ENCODE data around the gene ZNF117.
"Not testable (repeated sequence)": the region's sequence is repeated elsewhere in the genome, so short reads cannot be mapped to it uniquely, and the experiment has no call there.

The ZNF117 gene

GRCh38 chr7:64997164-64997908, 6.5 kb upstream of the ZNF117 start:
- no peak for DNase-seq

GRCh38 chr7:64996305-64996704, 5.5 kb upstream of the ZNF117 start:
- no peak for DNase-seq

GRCh38 chr7:64993901-64994300, 3.1 kb upstream of the ZNF117 start:
- DNase-seq, result no peak

- no peak for DNase-seq
These were observed 2.1 kb upstream of the ZNF117 start for GRCh38 chr7:64992971-64993370.

DNA sequence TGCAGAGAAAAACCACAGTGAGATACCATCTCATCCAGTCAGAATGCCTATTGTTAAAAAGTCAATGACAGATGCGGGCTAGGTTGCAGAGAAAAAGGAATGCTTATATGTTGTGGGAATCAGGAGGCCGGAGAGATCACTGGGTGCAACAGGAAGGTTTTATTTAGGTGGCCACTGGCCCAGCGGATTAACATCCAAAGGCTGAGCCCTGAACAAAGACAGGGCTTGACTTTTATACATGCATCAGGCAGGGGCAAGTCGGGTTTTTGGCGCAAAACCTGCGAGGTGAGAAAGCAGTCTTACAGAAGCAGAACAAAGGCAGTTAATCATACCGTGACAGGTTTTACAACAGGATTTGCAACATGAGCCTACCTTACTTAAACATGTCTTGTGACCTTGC, 620 bp downstream of the ZNF117 start:
- no peak for DNase-seq

DNA sequence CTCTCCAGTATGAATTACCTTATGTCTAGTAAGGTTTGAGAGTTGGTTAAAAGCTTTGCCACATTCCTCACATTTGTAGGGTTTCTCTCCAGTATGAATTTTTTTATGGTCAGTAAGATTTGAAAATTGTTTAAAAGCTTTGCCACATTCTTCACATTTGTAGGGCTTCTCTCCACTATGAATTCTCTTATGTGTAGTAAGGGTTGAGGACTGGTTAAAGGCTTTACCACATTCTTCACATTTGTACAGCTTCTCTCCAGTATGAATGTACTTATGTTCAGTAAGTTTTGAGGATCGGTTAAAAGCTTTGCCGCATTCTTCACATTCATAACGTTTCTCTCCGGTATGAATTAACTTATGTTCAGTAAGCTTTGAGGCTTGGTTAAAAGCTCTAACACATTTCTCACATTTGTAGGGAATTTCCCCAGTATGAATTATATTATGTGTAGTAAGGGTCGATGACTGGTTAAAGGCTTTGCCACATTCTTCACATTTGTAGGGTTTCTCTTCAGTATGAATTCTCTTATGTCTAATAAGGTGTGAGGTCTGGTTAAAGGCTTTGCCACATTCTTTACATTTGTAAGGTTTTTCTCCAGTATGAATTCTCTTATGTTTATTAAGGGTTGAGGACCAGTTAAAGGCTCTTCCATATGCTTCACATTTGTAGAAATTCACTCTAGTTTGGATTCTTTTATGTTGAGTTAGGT, 12.2 kb downstream of the ZNF117 start:
- DNase-seq, result no peak

- no peak for DNase-seq
These were observed 25.2 kb downstream of the ZNF117 start for GRCh38 chr7:64965594-64965993.

DNA sequence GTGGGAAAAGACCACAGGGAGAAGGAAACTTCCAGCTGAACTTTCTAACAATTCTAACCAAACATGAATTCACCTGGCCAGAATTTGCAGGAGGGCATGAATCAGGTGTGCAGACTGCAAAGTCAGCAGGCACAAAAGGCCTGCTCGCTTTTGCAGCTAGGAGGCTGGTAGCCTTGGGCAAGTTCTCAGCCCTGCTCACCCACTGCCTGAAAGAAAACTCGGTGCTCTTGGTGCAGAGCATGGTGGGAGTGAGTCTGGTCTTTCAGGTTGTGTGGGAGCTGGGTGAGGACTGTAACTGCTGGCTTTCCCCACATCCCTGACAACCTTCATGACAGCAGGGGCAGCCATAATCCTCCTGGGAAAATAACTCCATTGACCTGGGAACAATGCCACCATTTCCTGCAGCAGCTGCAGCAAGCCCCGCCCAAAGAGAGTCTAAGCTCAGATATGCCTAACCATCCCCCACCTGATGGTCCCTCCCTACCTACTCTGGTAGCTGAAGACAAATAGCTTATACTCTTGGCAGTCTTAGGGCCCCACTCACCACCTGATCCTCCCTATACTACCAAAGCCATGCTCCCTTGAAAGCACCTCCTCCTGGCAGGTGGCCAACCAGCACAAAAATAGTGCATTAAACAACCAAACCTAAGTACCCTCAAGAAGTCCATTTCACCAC, 31.6 kb downstream of the ZNF117 start:
- DNase-seq, result no peak

GRCh38 chr7:64951250-64951848, 39.5 kb downstream of the ZNF117 start:
- DNase-seq, result peak in 1 of 51 donors; percentile 26

DNA sequence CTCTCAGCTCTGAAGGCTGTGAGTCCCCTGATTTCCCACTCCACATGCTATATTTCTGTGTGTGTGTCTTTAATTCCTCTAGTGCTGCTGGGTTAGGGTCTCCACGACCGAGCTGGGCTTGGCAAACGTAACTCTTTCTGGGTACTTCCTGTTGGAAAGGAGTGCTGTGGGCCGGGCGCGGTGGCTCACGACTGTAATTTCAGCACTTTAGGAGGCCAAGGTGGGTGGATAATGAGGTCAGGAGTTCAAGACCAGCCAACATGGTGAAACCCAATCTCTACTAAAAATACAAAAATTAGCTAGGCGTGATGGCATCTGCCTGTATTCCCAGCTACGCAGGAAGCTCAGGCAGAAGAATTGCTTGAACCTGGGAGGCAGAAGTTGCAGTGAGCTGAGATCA, 40.2 kb downstream of the ZNF117 start:
- not testable (repeated sequence) for DNase-seq

DNA sequence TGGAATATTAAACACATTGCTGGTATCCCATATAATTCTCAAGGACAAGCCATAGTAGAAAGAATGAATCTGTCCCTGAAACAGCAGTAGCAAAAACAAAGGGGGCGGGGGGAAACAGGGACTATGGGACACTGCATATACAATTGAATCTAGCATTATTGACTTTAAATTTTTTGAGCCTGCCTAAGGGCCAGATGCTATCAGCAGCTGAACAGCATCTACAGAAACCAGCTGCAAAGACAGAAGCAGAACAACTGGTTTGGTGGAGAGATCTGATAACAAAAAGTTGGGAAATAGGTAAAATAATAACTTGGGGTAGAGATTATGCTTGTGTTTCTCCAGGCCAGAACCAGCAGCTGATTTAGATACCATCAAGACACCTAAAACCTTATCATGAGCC, 42.1 kb downstream of the ZNF117 start:
- DNase-seq, result not testable (repeated sequence)

- DNase-seq, result peak in 1 of 51 donors; percentile 20
These were observed 43.4 kb downstream of the ZNF117 start for GRCh38 chr7:64947252-64948000.

DNA sequence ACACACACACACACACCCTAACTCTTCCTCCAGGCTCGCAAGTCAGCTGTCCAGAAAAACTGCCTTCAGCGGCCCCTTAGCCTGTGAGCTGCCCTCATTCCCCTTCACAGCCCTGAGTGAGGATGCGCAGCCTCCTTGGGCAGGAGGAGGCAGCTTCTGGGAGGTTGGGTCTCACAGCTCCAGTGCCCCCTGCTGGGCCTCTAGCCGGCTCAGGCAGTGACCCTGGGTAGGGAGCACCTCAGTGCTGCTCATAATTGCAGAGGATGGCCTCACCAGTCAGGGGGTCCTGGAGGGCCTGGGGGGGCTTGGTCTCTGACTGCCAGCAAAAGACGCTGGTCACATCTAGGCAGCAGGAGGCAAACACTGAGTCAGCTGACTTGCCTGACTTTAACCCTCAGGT, 44.1 kb downstream of the ZNF117 start:
- peak in 4 of 51 donors; percentile 2 to 22 (median 7) for DNase-seq

DNA sequence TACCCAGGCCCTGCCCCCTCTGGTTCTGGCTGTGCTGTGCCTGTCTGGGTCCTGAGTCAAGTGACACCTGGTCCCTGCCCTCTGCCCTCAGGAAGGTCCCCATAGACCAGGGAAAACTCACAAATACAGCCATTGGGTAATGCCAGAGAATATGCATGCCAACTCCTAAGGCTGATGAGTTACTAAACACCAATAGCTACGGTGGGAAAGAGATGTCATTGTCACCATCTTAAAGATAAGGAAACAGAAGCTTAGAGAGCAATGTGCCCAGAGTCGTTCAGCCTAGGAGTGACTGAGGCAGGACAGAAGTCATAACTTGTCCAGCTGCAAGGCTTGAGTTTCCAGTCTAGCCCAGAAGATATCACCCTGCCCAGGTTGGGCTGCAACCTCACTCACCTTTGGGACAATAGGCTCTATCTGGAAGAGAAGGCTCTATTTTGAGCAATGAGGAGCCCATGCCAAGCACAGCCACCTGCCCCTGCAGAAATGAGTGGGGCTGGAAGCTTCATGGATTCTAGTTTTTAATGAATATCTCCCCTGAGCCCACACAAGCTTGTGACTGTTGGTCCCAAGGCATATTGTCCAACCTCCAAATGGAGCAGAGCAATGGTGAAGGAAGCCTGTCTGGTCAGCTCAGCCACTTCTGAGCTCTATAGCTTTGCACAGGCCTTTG, 45.2 kb downstream of the ZNF117 start:
- DNase-seq, result no peak

DNA sequence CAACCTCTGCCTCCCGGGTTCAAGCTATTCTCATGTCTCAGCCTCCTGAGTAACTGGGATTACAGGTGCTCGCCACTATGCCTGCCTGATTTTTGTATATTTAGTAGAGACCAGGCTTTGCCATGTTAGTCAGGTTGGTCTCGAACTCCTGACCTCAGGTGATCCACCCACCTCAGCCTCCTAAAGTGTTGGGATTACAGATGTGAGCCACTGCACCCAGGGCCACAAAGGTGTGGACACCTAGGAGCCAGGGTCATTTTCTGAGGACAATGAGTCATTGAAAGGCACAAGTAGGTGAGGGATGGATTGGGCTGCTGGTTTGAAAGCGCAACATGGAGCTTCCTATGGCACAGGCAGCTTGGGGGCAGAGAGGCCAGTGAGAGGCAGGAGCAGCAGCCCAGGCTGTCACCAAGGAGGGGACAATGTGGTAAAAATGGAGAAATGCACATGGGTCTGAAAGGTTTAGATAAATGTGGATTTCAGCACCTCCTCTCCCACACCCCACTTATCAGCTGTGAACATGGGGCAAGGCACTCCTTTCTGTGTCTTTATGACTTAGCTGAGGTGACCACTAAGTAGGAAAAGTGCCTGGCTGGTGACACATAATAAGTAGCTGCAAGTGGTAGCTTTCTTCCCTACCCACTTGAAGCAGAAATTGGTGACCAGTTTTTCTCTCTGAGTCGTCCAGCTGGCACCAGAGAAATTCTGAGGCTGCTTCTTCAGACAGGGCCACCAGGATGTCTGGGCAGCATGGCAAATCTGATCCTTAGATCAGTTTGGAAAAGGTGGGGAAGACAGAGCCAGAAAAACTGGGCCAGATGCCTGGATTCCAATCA, 46.0 kb downstream of the ZNF117 start:
- not testable (repeated sequence) for DNase-seq

- DNase-seq, result not testable (repeated sequence)
These were observed 50.8 kb downstream of the ZNF117 start for GRCh38 chr7:64940021-64940420.

- DNase-seq, result no peak
These were observed 52.3 kb downstream of the ZNF117 start for GRCh38 chr7:64938540-64938939.

DNA sequence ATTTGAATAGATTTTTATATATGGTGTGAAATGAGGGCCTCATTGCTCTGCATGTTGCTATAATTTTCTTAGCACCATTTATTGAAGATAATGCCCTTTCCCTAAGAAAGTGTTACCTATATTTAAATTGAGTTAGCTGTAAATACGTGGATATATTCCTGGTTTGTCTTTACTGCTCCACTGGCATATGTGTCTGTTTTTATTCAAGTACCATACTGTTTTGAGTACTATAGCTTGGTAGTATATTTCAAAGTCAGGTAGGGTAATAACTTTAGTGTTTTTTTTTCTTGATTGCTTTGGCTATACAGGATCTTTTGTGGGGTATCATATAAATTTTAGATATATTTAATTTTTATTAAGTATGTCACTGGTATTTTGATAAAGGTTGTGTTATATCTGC, 56.4 kb downstream of the ZNF117 start:
- DNase-seq, result no peak

DNA sequence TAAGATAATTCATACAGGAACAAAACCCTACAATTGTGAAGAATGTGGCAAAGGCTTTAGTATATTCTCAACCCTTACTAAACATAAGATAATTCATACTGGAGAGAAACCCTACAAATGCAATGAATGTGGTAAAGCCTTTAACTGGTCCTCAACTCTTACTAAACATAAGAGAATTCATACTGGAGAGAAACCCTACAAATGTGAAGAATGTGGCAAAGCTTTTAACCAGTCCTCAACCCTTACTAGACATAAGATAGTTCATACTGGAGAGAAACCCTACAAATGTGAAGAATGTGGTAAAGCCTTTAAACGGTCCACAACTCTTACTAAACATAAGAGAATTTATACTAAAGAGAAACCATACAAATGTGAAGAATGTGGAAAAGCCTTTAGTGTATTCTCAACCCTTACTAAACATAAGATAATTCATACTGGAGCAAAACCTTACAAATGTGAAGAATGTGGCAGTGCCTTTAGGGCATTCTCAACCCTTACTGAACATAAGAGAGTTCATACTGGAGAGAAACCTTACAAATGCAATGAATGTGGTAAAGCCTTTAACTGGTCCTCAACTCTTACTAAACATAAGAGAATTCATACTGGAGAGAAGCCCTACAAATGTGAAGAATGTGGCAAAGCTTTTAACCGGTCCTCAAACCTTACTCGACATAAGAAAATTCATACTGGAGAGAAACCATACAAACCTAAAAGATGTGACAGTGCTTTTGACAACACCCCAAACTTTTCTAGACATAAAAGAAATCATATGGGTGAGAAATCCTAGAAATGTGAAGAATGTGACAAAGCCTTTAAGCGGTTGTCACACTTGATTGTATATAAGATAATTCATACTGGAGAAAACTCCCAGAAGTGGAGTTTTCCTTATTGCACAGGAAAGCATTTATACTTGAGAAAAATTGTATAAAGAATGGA, 62.3 kb downstream of the ZNF117 start:
- not testable (repeated sequence) for DNase-seq
